ENCODE results near the gene LMF2.

The LMF2 gene

GRCh38 chr22:50530877-50531545 lies 23.5 kb upstream of the LMF2 start:
- Histone ChIP-seq H3K9ac (ENCODE audit: low read length) (peak overlapping the region; percentile 71), H4K20me1 (ENCODE audit: insufficient read depth, low read length) (no peaks in the 10 kb centered on the region), H3K4me2 (ENCODE audit: low read depth, low read length) (peak overlapping the region; percentile 95), H2AFZ (ENCODE audit: low read length) (peak overlapping the region; percentile 79), H3K27ac (ENCODE audit: low read length) (peak overlapping the region; percentile 54; the same call in 1 of the 2 replicates), H3K36me3 (replicated peaks; ENCODE audit: insufficient read depth, low read length) (no peaks in the 10 kb centered on the region), H3K9me2 (replicated peaks; ENCODE audit: insufficient read depth, low read length) (no peaks in the 10 kb centered on the region), H3K27me3 (replicated peaks; ENCODE audit: insufficient read depth, low read length) (peaks cover 9% of the 10 kb centered on the region; the same call in 1 of the 2 replicates), H3K4me1 (ENCODE audit: low read length) (peaks cover 27% of the 10 kb centered on the region), H3K79me2 (ENCODE audit: low read length) (0 out of 2 replicates have a peak, but pooled peaks cover 4% of the 10 kb centered on the region), H3F3A (ENCODE audit: insufficient read depth, low read length) (peaks cover 22% of the 10 kb centered on the region), H3K4me3 (ENCODE audit: low read length) (peak overlapping the region; percentile 63), H3K9me3 (replicated peaks; ENCODE audit: insufficient read depth, low read length) (no peaks in the 10 kb centered on the region)
- DNase-seq = peak; percentile 77
- TF ChIP-seq EZH2 (optimal IDR thresholded peaks at IDR 0.05; ENCODE audit: low read depth, low read length) = no peak
- TF ChIP-seq CTCF (IDR thresholded peaks at IDR 0.05; ENCODE audit: low read length) = no peak
- TF ChIP-seq EZH2phosphoT487 (IDR thresholded peaks at IDR 0.05; ENCODE audit: low read length) = no peak

- Histone ChIP-seq H4K20me1 (ENCODE audit: insufficient read depth, low read length) (no peaks in the 10 kb centered on the region), H3K27me3 (replicated peaks; ENCODE audit: insufficient read depth, low read length) (peaks cover 9% of the 10 kb centered on the region; the same call in 1 of the 2 replicates), H3K9me3 (replicated peaks; ENCODE audit: insufficient read depth, low read length) (no peaks in the 10 kb centered on the region), H3K9me2 (replicated peaks; ENCODE audit: insufficient read depth, low read length) (no peaks in the 10 kb centered on the region), H2AFZ (ENCODE audit: low read length) (peak overlapping the region; percentile 79; the same call in 1 of the 2 replicates), H3K36me3 (replicated peaks; ENCODE audit: insufficient read depth, low read length) (no peaks in the 10 kb centered on the region), H3K9ac (ENCODE audit: low read length) (peak overlapping the region; percentile 71), H3K4me3 (ENCODE audit: low read length) (peak overlapping the region; percentile 63), H3K4me1 (ENCODE audit: low read length) (peaks cover 24% of the 10 kb centered on the region), H3K4me2 (ENCODE audit: low read depth, low read length) (peak overlapping the region; percentile 95), H3F3A (ENCODE audit: insufficient read depth, low read length) (peaks cover 19% of the 10 kb centered on the region), H3K79me2 (ENCODE audit: low read length) (0 out of 2 replicates have a peak, but pooled peaks cover 4% of the 10 kb centered on the region), H3K27ac (ENCODE audit: low read length) (peak overlapping the region; percentile 54)
- no peak for TF ChIP-seq CTCF (IDR thresholded peaks at IDR 0.05; ENCODE audit: low read length)
- no peak for TF ChIP-seq EZH2phosphoT487 (IDR thresholded peaks at IDR 0.05; ENCODE audit: low read length)
- TF ChIP-seq EZH2 (optimal IDR thresholded peaks at IDR 0.05; ENCODE audit: low read depth, low read length) = no peak
- DNase-seq = no peak
These were observed 23.0 kb upstream of the LMF2 start for GRCh38 chr22:50530580-50530876.

DNA sequence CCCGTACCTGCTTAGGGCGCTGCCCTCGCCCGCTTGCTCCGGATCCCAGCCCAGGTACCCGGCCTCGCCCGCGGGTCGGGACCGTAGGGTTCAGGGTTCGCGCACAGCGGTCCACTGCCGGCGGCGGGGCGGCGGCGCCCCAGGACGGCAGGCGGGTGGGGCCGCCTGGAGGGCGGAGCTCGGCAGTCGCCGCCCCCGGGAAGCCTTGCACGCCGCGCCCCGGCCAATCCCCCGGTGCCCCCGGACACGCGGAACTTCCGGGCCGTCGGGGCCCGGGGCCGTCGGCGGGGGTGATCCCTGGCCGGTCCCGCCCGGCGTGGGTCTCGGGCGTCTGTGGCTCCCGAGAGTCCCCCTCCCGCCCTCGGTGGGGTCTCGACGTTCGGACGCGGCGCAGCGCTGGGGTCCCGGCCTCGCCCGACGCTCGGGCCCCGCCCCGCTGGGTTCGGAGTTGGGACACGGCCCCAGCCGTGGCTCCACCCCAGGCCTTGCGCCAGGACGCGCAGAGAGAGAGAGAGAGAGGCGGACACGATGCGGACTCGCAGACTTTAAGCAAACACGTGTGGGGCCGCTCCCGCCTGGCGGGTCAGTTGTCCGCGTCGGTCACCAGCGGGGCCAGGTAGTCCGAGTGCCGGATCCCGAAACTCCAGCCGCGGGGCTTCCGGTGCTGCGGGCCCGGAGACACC lies 22.5 kb upstream of the LMF2 start, which contains the start of gene TYMP:
TYMP (minus strand) TSS at position 116 of the 683 bp plus-strand sequence. CDS start 303 bp downstream, outside the sequence.
- Histone ChIP-seq H3F3A (ENCODE audit: insufficient read depth, low read length) (peaks cover 21% of the 10 kb centered on the region), H4K20me1 (ENCODE audit: insufficient read depth, low read length) (no peaks in the 10 kb centered on the region), H3K9me2 (replicated peaks; ENCODE audit: insufficient read depth, low read length) (no peaks in the 10 kb centered on the region), H3K9me3 (replicated peaks; ENCODE audit: insufficient read depth, low read length) (no peaks in the 10 kb centered on the region), H3K4me3 (ENCODE audit: low read length) (peak within 1 kb of the TSS; percentile 63), H3K27me3 (replicated peaks; ENCODE audit: insufficient read depth, low read length) (peaks cover 9% of the 10 kb centered on the region; the same call in 1 of the 2 replicates), H3K4me1 (ENCODE audit: low read length) (peaks cover 24% of the 10 kb centered on the region), H3K4me2 (ENCODE audit: low read depth, low read length) (peak within 1 kb of the TSS; percentile 95), H3K36me3 (replicated peaks; ENCODE audit: insufficient read depth, low read length) (no peaks in the 10 kb centered on the region), H2AFZ (ENCODE audit: low read length) (peak within 1 kb of the TSS; percentile 79), H3K79me2 (ENCODE audit: low read length) (peaks cover 6% of the 10 kb centered on the region), H3K27ac (ENCODE audit: low read length) (peak within 1 kb of the TSS; percentile 54), H3K9ac (ENCODE audit: low read length) (peak within 1 kb of the TSS; percentile 71)
- DNase-seq = peak; percentile 43
- TF ChIP-seq EZH2phosphoT487 (IDR thresholded peaks at IDR 0.05; ENCODE audit: low read length) (no peak), CTCF (IDR thresholded peaks at IDR 0.05; ENCODE audit: low read length) (no peak), EZH2 (optimal IDR thresholded peaks at IDR 0.05; ENCODE audit: low read depth, low read length) (no peak)

All from MM.1S (cell line).